ENCODE data around the gene MAP2K2. TPM values are rescaled to one million over a fixed set of nuclear protein-coding genes. Genes with fewer than 3 reads are reported as not detected.

The MAP2K2 gene
- total RNA-seq, 1 donor from 2014 or later, result 96.0 TPM

DNA sequence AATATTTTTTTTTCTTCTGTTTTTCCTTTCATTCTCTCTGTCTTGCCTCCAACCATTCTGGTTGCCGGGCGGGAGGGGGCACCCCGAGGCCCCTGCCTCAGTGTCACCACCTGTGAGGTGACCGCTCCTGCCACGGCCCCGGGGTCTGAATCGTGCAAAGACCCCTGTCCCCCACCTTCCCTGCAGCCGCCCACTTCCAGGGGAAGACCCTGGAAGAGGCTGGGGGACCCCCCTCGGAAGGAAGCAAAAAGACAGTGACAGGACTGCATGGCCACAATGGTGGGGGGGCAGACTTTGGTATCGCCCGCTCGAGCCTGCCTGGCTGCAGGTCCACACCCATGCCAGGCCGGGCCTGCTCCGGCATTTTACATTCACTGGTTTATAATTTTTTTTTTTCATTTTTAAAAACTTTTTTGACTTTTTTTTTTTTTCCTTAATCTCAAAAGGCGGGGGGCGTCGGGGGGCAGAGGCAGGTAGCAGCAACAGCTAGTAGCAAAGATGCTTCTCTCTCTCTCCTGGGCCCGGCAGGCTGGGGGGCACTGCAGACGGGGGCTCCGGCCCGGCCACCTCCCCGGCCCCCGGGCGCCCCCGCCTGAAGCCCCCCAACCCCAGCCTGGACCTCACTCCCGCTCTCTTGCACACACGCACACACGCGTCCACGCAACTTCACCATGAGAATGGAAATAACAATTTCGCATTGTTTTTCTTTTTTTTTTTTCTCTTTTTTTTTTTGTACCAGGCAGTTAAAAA lies 79.8 kb downstream of the MAP2K2 start:
- DNase-seq, result no peak

DNA sequence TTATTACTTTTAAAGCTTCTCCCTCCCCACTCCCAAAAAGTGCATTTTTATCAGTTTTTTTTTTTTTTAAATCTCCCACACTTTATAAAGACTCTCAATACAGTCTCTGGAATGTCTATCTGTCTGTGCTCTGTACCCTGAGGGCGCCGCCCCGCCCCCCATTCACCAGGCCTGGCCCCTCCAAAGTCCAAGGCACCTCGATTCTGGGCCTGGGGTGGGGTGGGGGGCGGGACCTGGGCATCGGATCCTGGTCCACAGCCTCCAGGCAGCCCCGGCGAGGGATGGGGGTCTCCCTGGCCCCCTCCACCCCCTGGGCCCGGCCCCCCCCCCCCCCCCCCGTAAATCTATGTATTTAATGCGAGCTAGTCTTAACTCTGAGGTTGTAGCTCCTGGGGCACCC lies 80.5 kb downstream of the MAP2K2 start:
- DNase-seq, result no peak

DNA sequence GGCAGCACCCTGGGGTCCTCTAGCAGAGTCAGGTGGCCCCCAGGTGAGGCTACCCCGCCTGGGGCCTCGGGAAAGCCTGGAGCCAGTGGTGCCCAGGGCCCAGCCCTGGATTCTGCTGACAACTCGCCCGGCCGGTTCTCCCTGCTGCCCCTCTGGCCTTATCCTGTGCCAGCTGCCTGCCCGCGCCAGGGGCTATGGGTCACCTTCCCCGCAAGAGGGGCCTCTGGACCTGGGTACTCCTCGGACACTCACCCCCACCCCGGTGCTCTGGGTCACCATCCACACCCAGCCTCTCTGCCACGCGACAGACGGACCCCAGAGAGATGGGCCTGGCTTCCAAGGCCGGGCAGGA lies 81.2 kb downstream of the MAP2K2 start:
- no peak for DNase-seq

DNA sequence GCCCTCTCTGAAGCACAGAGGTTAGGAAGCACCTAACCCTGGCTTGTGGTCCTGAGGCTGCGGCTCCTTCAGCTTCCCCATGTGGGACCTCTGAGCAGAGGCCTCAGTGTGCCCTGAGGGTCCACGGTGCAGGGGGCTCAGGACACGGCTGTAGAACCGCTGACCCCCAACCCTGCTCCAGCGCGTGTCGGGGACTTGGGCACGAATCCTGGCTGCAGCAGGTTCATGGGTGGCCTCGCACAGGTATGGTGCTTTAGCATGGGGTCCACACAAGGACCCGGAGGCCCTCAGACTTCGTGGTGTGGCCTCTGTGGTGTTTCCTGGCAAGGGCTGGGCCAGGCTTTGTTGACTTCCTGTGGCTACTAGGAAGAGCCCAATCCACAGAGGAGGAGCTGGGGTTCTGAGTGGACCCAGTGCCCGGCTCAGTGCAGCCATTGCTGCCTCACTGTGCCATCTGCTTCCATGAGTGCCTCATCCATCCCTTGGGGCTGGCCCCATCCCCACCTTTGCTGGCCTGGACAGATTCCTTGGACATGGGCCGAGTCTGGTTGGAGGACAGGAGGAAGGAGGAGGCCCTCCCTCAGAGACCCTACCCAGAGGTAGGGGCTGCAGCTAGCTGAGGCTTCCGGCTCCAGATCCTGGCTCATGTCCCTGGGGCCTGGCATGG lies 81.7 kb downstream of the MAP2K2 start:
- no peak for DNase-seq

Small RNA genes lying within 50 kb of the gene (small RNA-seq; reads per million reads assigned to genes)
- gene RF00017 (ENCODE audit: low replicate concordance), result not detected

Other genes with a start within 250 kb of the MAP2K2 start
- gene ATCAY, start 243.4 kb downstream of the MAP2K2 start, total RNA-seq, result 0.10 TPM
- 97.1 TPM for gene NMRK2, start 191.1 kb downstream of the MAP2K2 start, total RNA-seq
- gene DAPK3, start 153.0 kb downstream of the MAP2K2 start, total RNA-seq, result 82.4 TPM
- gene EEF2, start 138.7 kb downstream of the MAP2K2 start, total RNA-seq, result 2,930 TPM
- gene PIAS4, start 116.4 kb downstream of the MAP2K2 start, total RNA-seq, result 14.7 TPM
- gene ZBTB7A, start 57.2 kb downstream of the MAP2K2 start, total RNA-seq, result 26.1 TPM
- gene CREB3L3, start 29.5 kb upstream of the MAP2K2 start, total RNA-seq, result not detected
- gene SIRT6, start 58.4 kb upstream of the MAP2K2 start, total RNA-seq, result 5.6 TPM
- 0.82 TPM for gene ANKRD24, start 58.6 kb upstream of the MAP2K2 start, total RNA-seq
- not detected for gene EBI3, start 105.4 kb upstream of the MAP2K2 start, total RNA-seq
- gene YJU2, start 123.0 kb upstream of the MAP2K2 start, total RNA-seq, result 14.0 TPM
- 18.1 TPM for gene SHD, start 155.1 kb upstream of the MAP2K2 start, total RNA-seq
- gene TMIGD2, start 178.3 kb upstream of the MAP2K2 start, total RNA-seq, result not detected
- gene FSD1, start 180.5 kb upstream of the MAP2K2 start, total RNA-seq, result 1.1 TPM
- 14.7 TPM for gene STAP2, start 214.7 kb upstream of the MAP2K2 start, total RNA-seq
- gene MPND, start 219.4 kb upstream of the MAP2K2 start, total RNA-seq, result 11.3 TPM

All from tongue (tissue), 3 donors.